ENCODE results near the gene RIT2.

Gene RIT2

GRCh38 chr18:43067570-43067969 is 47.9 kb downstream of the RIT2 start:
- Mint-ChIP-seq H3K27ac (no peak overlapping the region), H3K4me3 (no peak overlapping the region), H3K27me3 (ENCODE audit: low read depth) (no peaks in the 10 kb centered on the region), H3K36me3 (ENCODE audit: low read depth) (no peaks in the 10 kb centered on the region), H3K4me1 (no peaks in the 10 kb centered on the region), H3K9me3 (no peaks in the 10 kb centered on the region)
- TF ChIP-seq CTCF (IDR thresholded peaks at IDR 0.05; ENCODE audit: unreplicated experiment in 3 of 3), result no peak

- Mint-ChIP-seq H3K36me3 (ENCODE audit: low read depth) (no peaks in the 10 kb centered on the region), H3K4me1 (peaks cover 4% of the 10 kb centered on the region), H3K4me3 (no peak overlapping the region), H3K9me3 (no peaks in the 10 kb centered on the region), H3K27me3 (ENCODE audit: low read depth) (no peaks in the 10 kb centered on the region), H3K27ac (no peak overlapping the region)
- no peak for TF ChIP-seq CTCF (IDR thresholded peaks at IDR 0.05; ENCODE audit: unreplicated experiment in 3 of 3)
These were observed 53.7 kb downstream of the RIT2 start for GRCh38 chr18:43061816-43062215.

- H3K9me3 Mint-ChIP-seq, result no peaks in the 10 kb centered on the region
- H3K4me1 Mint-ChIP-seq, result peaks cover 4% of the 10 kb centered on the region
- H3K27me3 Mint-ChIP-seq (ENCODE audit: low read depth), result no peaks in the 10 kb centered on the region
- no peak overlapping the region for H3K4me3 Mint-ChIP-seq
- TF ChIP-seq CTCF (IDR thresholded peaks at IDR 0.05; ENCODE audit: unreplicated experiment in 3 of 3), result no peak
- H3K36me3 Mint-ChIP-seq (ENCODE audit: low read depth), result no peaks in the 10 kb centered on the region
- no peak overlapping the region for H3K27ac Mint-ChIP-seq
These were observed 54.2 kb downstream of the RIT2 start for GRCh38 chr18:43061318-43061717.

GRCh38 chr18:43060020-43060419 is 55.5 kb downstream of the RIT2 start:
- H3K4me3 Mint-ChIP-seq, result no peak overlapping the region
- no peaks in the 10 kb centered on the region for H3K36me3 Mint-ChIP-seq (ENCODE audit: low read depth)
- TF ChIP-seq CTCF (IDR thresholded peaks at IDR 0.05; ENCODE audit: unreplicated experiment in 3 of 3), result no peak
- H3K9me3 Mint-ChIP-seq, result no peaks in the 10 kb centered on the region
- no peaks in the 10 kb centered on the region for H3K27me3 Mint-ChIP-seq (ENCODE audit: low read depth)
- peaks cover 4% of the 10 kb centered on the region for H3K4me1 Mint-ChIP-seq
- peak overlapping the region; percentile 37 to 50 (median 38) for H3K27ac Mint-ChIP-seq

- no peak overlapping the region for H3K4me3 Mint-ChIP-seq
- no peaks in the 10 kb centered on the region for H3K27me3 Mint-ChIP-seq (ENCODE audit: low read depth)
- H3K4me1 Mint-ChIP-seq, result peaks cover 12% of the 10 kb centered on the region
- no peaks in the 10 kb centered on the region for H3K9me3 Mint-ChIP-seq
- H3K27ac Mint-ChIP-seq, result peak overlapping the region in 1 of 3 experiments; percentile 28
- no peaks in the 10 kb centered on the region for H3K36me3 Mint-ChIP-seq (ENCODE audit: low read depth)
- no peak for TF ChIP-seq CTCF (IDR thresholded peaks at IDR 0.05; ENCODE audit: unreplicated experiment in 3 of 3)
These were observed 60.5 kb downstream of the RIT2 start for GRCh38 chr18:43054815-43055519.

GRCh38 chr18:43049021-43049420 is 66.5 kb downstream of the RIT2 start:
- no peak for TF ChIP-seq CTCF (IDR thresholded peaks at IDR 0.05; ENCODE audit: unreplicated experiment in 3 of 3)
- Mint-ChIP-seq H3K27ac (no peak overlapping the region), H3K36me3 (ENCODE audit: low read depth) (no peaks in the 10 kb centered on the region), H3K4me1 (peaks cover 2% of the 10 kb centered on the region), H3K27me3 (ENCODE audit: low read depth) (no peaks in the 10 kb centered on the region), H3K9me3 (no peaks in the 10 kb centered on the region), H3K4me3 (no peak overlapping the region)
